Measurements from ENCODE around the gene C3orf49.

- TF ChIP-seq, protein P1, sequence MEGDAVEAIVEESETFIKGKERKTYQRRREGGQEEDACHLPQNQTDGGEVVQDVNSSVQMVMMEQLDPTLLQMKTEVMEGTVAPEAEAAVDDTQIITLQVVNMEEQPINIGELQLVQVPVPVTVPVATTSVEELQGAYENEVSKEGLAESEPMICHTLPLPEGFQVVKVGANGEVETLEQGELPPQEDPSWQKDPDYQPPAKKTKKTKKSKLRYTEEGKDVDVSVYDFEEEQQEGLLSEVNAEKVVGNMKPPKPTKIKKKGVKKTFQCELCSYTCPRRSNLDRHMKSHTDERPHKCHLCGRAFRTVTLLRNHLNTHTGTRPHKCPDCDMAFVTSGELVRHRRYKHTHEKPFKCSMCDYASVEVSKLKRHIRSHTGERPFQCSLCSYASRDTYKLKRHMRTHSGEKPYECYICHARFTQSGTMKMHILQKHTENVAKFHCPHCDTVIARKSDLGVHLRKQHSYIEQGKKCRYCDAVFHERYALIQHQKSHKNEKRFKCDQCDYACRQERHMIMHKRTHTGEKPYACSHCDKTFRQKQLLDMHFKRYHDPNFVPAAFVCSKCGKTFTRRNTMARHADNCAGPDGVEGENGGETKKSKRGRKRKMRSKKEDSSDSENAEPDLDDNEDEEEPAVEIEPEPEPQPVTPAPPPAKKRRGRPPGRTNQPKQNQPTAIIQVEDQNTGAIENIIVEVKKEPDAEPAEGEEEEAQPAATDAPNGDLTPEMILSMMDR (IDR thresholded peaks at IDR 0.05) = no peak
- TF ChIP-seq EP300 (IDR thresholded peaks at IDR 0.05) = no peak
Measured at GRCh38 chr3:63800097-63800496, 19.0 kb upstream of the C3orf49 start.
